ENCODE results near the gene ITGB5.

Gene ITGB5

GRCh38 chr3:124893526-124893925 lies 6.4 kb upstream of the ITGB5 start:
- no peak for TF ChIP-seq CTCF (IDR thresholded peaks at IDR 0.05; ENCODE audit: low read depth, low read length)
- no peak overlapping the region for H3K4me3 ChIP-seq (ENCODE audit: low read depth, low read length)

GRCh38 chr3:124890573-124891190 lies 3.5 kb upstream of the ITGB5 start:
- TF ChIP-seq CTCF (IDR thresholded peaks at IDR 0.05; ENCODE audit: low read depth, low read length) = no peak
- H3K4me3 ChIP-seq (ENCODE audit: low read depth, low read length) = no peak overlapping the region

GRCh38 chr3:124888482-124889441 lies 1.6 kb upstream of the ITGB5 start:
- no peak for TF ChIP-seq CTCF (IDR thresholded peaks at IDR 0.05; ENCODE audit: low read depth, low read length)
- no peak overlapping the region for H3K4me3 ChIP-seq (ENCODE audit: low read depth, low read length)

GRCh38 chr3:124887932-124888298 lies 750 bp upstream of the ITGB5 start:
- peak overlapping the region; percentile 79 for H3K4me3 ChIP-seq (ENCODE audit: low read depth, low read length)
- TF ChIP-seq CTCF (IDR thresholded peaks at IDR 0.05; ENCODE audit: low read depth, low read length) = no peak

- H3K4me3 ChIP-seq (ENCODE audit: low read depth, low read length) = peak overlapping the region; percentile 79
- no peak for TF ChIP-seq CTCF (IDR thresholded peaks at IDR 0.05; ENCODE audit: low read depth, low read length)
Measured at GRCh38 chr3:124886168-124887056, 753 bp downstream of the ITGB5 start.

- peak overlapping the region; percentile 79 for H3K4me3 ChIP-seq (ENCODE audit: low read depth, low read length)
- no peak for TF ChIP-seq CTCF (IDR thresholded peaks at IDR 0.05; ENCODE audit: low read depth, low read length)
Measured at GRCh38 chr3:124885466-124886167, 1.5 kb downstream of the ITGB5 start.
